Central memory CD8-positive, alpha-beta T cell (primary cell): ENCODE measurements around the gene JMJD1C.
A peak's percentile ranks its signal among the peaks of the same experiment; 100 is the strongest.
"Not testable (repeated sequence)": the region's sequence is repeated elsewhere in the genome, so short reads cannot be mapped to it uniquely, and the experiment has no call there.

ENCODE experiments used
- ATAC-seq: fragments of 150-1000 bp; cut with Tn5 transposase; replicated peaks from 2 replicates; pipeline ENCODE4 v1.10.0; 2022; ENCODE audit warnings: mild to moderate bottlenecking, moderate FRiP score, moderate number of reproducible peaks; ENCODE audit not compliant: poor library complexity, severe bottlenecking; ENCODE audit errors: extremely low read depth
- DNase-seq, 2 donors: peaks; one replicate each; pipeline ENCODE4 v3.0.0; 2021; ENCODE audit warnings: low spot score in 2 of 2
- H3K27ac Mint-ChIP-seq: one replicate; pipeline ENCODE4 v1.8.0; 2022; ENCODE audit warnings: low read depth, mild to moderate bottlenecking, moderate library complexity, mixed read lengths
- H3K27me3 Mint-ChIP-seq: one replicate; pipeline ENCODE4 v1.8.0; 2022; ENCODE audit warnings: mixed read lengths
- H3K36me3 Mint-ChIP-seq: one replicate; pipeline ENCODE4 v1.8.0; 2022; ENCODE audit warnings: mild to moderate bottlenecking, moderate library complexity, mixed read lengths; ENCODE audit not compliant: insufficient read depth
- H3K4me1 Mint-ChIP-seq: one replicate; pipeline ENCODE4 v1.8.0; 2022; ENCODE audit warnings: mixed read lengths
- H3K4me3 Mint-ChIP-seq: one replicate; pipeline ENCODE4 v1.8.0; 2022; ENCODE audit warnings: mild to moderate bottlenecking, moderate library complexity, mixed read lengths
- H3K9me3 Mint-ChIP-seq: one replicate; pipeline ENCODE4 v1.8.0; 2022; ENCODE audit warnings: mixed read lengths

JMJD1C gene

GRCh38 chr10:63465293-63466143 is at the start of gene JMJD1C:
JMJD1C (minus strand) TSS chr10:63465977; CDS start chr10:63465662, 315 bp downstream.
- no peaks in the 10 kb centered on the region for H3K9me3 Mint-ChIP-seq
- peaks cover 13% of the 10 kb centered on the region for H3K36me3 Mint-ChIP-seq

GRCh38 chr10:63515002-63515763 is 49.4 kb upstream of the JMJD1C start:
- no peaks in the 10 kb centered on the region for H3K27me3 Mint-ChIP-seq
- DNase-seq = no peak
- H3K4me1 Mint-ChIP-seq = peaks cover 56% of the 10 kb centered on the region
- peaks cover 9% of the 10 kb centered on the region for H3K36me3 Mint-ChIP-seq
- no peak overlapping the region for H3K4me3 Mint-ChIP-seq
- ATAC-seq = no peak
- H3K27ac Mint-ChIP-seq = no peak overlapping the region
- no peaks in the 10 kb centered on the region for H3K9me3 Mint-ChIP-seq

More at GRCh38 chr10:63465293-63466143, at the start of gene JMJD1C:
- peak within 1 kb of the TSS; percentile 98 for H3K4me3 Mint-ChIP-seq
- ATAC-seq = peak; percentile 72
- peak within 1 kb of the TSS; percentile 93 for H3K27ac Mint-ChIP-seq
- H3K4me1 Mint-ChIP-seq = peaks cover 28% of the 10 kb centered on the region
- DNase-seq = peak; percentile 36 to 47
- no peaks in the 10 kb centered on the region for H3K27me3 Mint-ChIP-seq

GRCh38 chr10:63506554-63506953 is 40.8 kb upstream of the JMJD1C start:
- H3K36me3 Mint-ChIP-seq = no peaks in the 10 kb centered on the region
- no peak for ATAC-seq
- peaks cover 30% of the 10 kb centered on the region for H3K4me1 Mint-ChIP-seq
- no peak for DNase-seq
- no peaks in the 10 kb centered on the region for H3K27me3 Mint-ChIP-seq
- no peak overlapping the region for H3K4me3 Mint-ChIP-seq
- no peak overlapping the region for H3K27ac Mint-ChIP-seq
- H3K9me3 Mint-ChIP-seq = no peaks in the 10 kb centered on the region

GRCh38 chr10:63505562-63505961 is 39.8 kb upstream of the JMJD1C start:
- Mint-ChIP-seq H3K4me1 (peaks cover 26% of the 10 kb centered on the region), H3K4me3 (no peak overlapping the region), H3K36me3 (no peaks in the 10 kb centered on the region), H3K9me3 (no peaks in the 10 kb centered on the region), H3K27me3 (no peaks in the 10 kb centered on the region), H3K27ac (no peak overlapping the region)
- ATAC-seq (no peak), DNase-seq (no peak)

GRCh38 chr10:63504145-63504881 is 38.5 kb upstream of the JMJD1C start:
- no peak for DNase-seq
- Mint-ChIP-seq H3K4me1 (peaks cover 23% of the 10 kb centered on the region), H3K27ac (no peak overlapping the region), H3K4me3 (no peak overlapping the region), H3K27me3 (no peaks in the 10 kb centered on the region), H3K9me3 (no peaks in the 10 kb centered on the region), H3K36me3 (peaks cover 3% of the 10 kb centered on the region)
- ATAC-seq = no peak

- DNase-seq (no peak), ATAC-seq (no peak)
- no peaks in the 10 kb centered on the region for H3K9me3 Mint-ChIP-seq
- H3K27ac Mint-ChIP-seq = no peak overlapping the region
- peaks cover 4% of the 10 kb centered on the region for H3K36me3 Mint-ChIP-seq
- no peaks in the 10 kb centered on the region for H3K27me3 Mint-ChIP-seq
- no peak overlapping the region for H3K4me3 Mint-ChIP-seq
- peaks cover 23% of the 10 kb centered on the region for H3K4me1 Mint-ChIP-seq
Measured at GRCh38 chr10:63503395-63503794, 37.6 kb upstream of the JMJD1C start.

- DNase-seq (no peak), ATAC-seq (no peak)
- H3K4me3 Mint-ChIP-seq = no peak overlapping the region
Measured at GRCh38 chr10:63502832-63503231, 37.1 kb upstream of the JMJD1C start.

GRCh38 chr10:63501954-63502353 is 36.2 kb upstream of the JMJD1C start:
- H3K4me3 Mint-ChIP-seq = no peak overlapping the region
- DNase-seq (no peak), ATAC-seq (no peak)
- H3K9me3 Mint-ChIP-seq = no peaks in the 10 kb centered on the region
- peaks cover 24% of the 10 kb centered on the region for H3K4me1 Mint-ChIP-seq
- H3K27me3 Mint-ChIP-seq = no peaks in the 10 kb centered on the region
- H3K27ac Mint-ChIP-seq = no peak overlapping the region
- peaks cover 4% of the 10 kb centered on the region for H3K36me3 Mint-ChIP-seq

More at GRCh38 chr10:63502832-63503231, 37.1 kb upstream of the JMJD1C start:
- Mint-ChIP-seq H3K27me3 (no peaks in the 10 kb centered on the region), H3K27ac (no peak overlapping the region), H3K4me1 (peaks cover 23% of the 10 kb centered on the region), H3K9me3 (no peaks in the 10 kb centered on the region), H3K36me3 (peaks cover 4% of the 10 kb centered on the region)

GRCh38 chr10:63500551-63500950 is 34.8 kb upstream of the JMJD1C start:
- not testable (repeated sequence) for DNase-seq, H3K4me3 Mint-ChIP-seq, ATAC-seq, H3K36me3 Mint-ChIP-seq, H3K27me3 Mint-ChIP-seq, H3K27ac Mint-ChIP-seq, H3K9me3 Mint-ChIP-seq
- H3K4me1 Mint-ChIP-seq = peaks cover 31% of the 10 kb centered on the region

- H3K4me3 Mint-ChIP-seq = no peak overlapping the region
Measured at GRCh38 chr10:63498665-63499064, 32.9 kb upstream of the JMJD1C start.

GRCh38 chr10:63497321-63497720 is 31.5 kb upstream of the JMJD1C start:
- no peaks in the 10 kb centered on the region for H3K9me3 Mint-ChIP-seq
- H3K27me3 Mint-ChIP-seq = no peaks in the 10 kb centered on the region
- no peak overlapping the region for H3K4me3 Mint-ChIP-seq
- ATAC-seq (no peak), DNase-seq (no peak)
- H3K36me3 Mint-ChIP-seq = peaks cover 6% of the 10 kb centered on the region
- peaks cover 13% of the 10 kb centered on the region for H3K4me1 Mint-ChIP-seq
- H3K27ac Mint-ChIP-seq = no peak overlapping the region

More at GRCh38 chr10:63498665-63499064, 32.9 kb upstream of the JMJD1C start:
- Mint-ChIP-seq H3K4me1 (peaks cover 17% of the 10 kb centered on the region), H3K27me3 (no peaks in the 10 kb centered on the region), H3K36me3 (peaks cover 6% of the 10 kb centered on the region), H3K9me3 (no peaks in the 10 kb centered on the region), H3K27ac (no peak overlapping the region)
- ATAC-seq (no peak), DNase-seq (no peak)

GRCh38 chr10:63496561-63496960 is 30.8 kb upstream of the JMJD1C start:
- peaks cover 6% of the 10 kb centered on the region for H3K36me3 Mint-ChIP-seq
- no peaks in the 10 kb centered on the region for H3K27me3 Mint-ChIP-seq
- H3K27ac Mint-ChIP-seq = no peak overlapping the region
- no peak for ATAC-seq
- no peak for DNase-seq
- H3K4me1 Mint-ChIP-seq = peaks cover 19% of the 10 kb centered on the region
- H3K9me3 Mint-ChIP-seq = no peaks in the 10 kb centered on the region
- no peak overlapping the region for H3K4me3 Mint-ChIP-seq
